ENCODE measurements around the gene DDX42. TPM values are rescaled to one million over a fixed set of nuclear protein-coding genes. Genes with fewer than 3 reads are reported as not detected.
"Not testable (repeated sequence)": the region's sequence is repeated elsewhere in the genome, so short reads cannot be mapped to it uniquely, and the experiment has no call there.

Gene DDX42
- total and polyA plus RNA-seq, 2 experiments from 2014 or later: 37.2 to 52.6 TPM

DNA sequence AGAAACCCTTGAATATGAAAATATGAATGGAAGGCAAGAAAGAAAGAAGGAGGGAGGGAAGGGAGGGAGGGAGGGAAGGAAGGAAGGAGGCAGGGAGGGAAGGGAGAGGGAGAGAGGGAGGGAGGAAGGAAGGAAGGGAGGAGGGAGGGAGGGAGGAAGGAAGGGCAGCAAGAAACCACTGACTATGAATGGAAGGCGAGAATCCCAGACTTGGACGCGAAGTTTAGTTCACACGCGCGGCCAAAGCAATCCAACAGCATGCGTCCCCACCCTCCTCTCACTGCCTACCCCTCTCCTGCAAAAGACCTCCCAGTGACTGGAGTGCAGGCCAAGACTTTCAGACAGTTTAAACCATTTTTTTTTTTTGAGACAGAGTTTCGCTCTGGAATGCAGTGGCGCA, 76.4 kb downstream of the DDX42 start:
- Histone ChIP-seq H3K9me3 (ENCODE audit: low read depth) (no peaks in the 10 kb centered on the region), H2AFZ (no peak overlapping the region), H3K4me2 (ENCODE audit: unreplicated experiment) (no peak overlapping the region), H4K20me1 (ENCODE audit: insufficient read depth) (no peaks in the 10 kb centered on the region), H3K27me3 (replicated peaks; ENCODE audit: insufficient read depth) (no peaks in the 10 kb centered on the region; the same call in 1 of the 2 replicates), H3K9ac (no peak overlapping the region), H3F3A (ENCODE audit: insufficient read depth) (no peaks in the 10 kb centered on the region), H3K9me2 (ENCODE audit: insufficient read depth) (no peaks in the 10 kb centered on the region), H3K79me2 (ENCODE audit: insufficient read depth) (no peaks in the 10 kb centered on the region), H3K27ac (no peak overlapping the region), H3K4me3 (no peak overlapping the region), H3K4me1 (ENCODE audit: insufficient read depth) (peaks cover 4% of the 10 kb centered on the region; the same call in 1 of the 2 replicates), H3K36me3 (ENCODE audit: low read depth) (no peaks in the 10 kb centered on the region)
- TF ChIP-seq EZH2 (IDR thresholded peaks at IDR 0.05; ENCODE audit: insufficient read depth, poor library complexity, severe bottlenecking) (no peak), EZH2phosphoT487 (IDR thresholded peaks at IDR 0.05; ENCODE audit: insufficient read depth, low read depth) (no peak)
- 95 to 96% methylated on average over 4 to 9 of the region's 9 CpGs for WGBS, 2 experiments (ENCODE audit: low coverage in 1 of 2, low lambda C conversion rate in 2 of 2, missing lambda C conversion rate in 2 of 2)
- in situ Hi-C loops (cut with MboI): no loop called here
- DNase-seq: no peak

GRCh38 chr17:63853260-63853659, 79.3 kb downstream of the DDX42 start:
- Histone ChIP-seq H3K4me1 (ENCODE audit: insufficient read depth) (peaks cover 4% of the 10 kb centered on the region; the same call in 1 of the 2 replicates), H3F3A (ENCODE audit: insufficient read depth) (no peaks in the 10 kb centered on the region), H3K9ac (no peak overlapping the region), H3K27me3 (replicated peaks; ENCODE audit: insufficient read depth) (no peaks in the 10 kb centered on the region; the same call in 1 of the 2 replicates), H3K9me2 (ENCODE audit: insufficient read depth) (no peaks in the 10 kb centered on the region), H3K79me2 (ENCODE audit: insufficient read depth) (no peaks in the 10 kb centered on the region), H3K9me3 (ENCODE audit: low read depth) (no peaks in the 10 kb centered on the region), H3K36me3 (ENCODE audit: low read depth) (no peaks in the 10 kb centered on the region), H3K4me2 (ENCODE audit: unreplicated experiment) (no peak overlapping the region), H4K20me1 (ENCODE audit: insufficient read depth) (no peaks in the 10 kb centered on the region), H3K4me3 (no peak overlapping the region), H3K27ac (no peak overlapping the region), H2AFZ (no peak overlapping the region)
- TF ChIP-seq EZH2phosphoT487 (IDR thresholded peaks at IDR 0.05; ENCODE audit: insufficient read depth, low read depth) (no peak), EZH2 (IDR thresholded peaks at IDR 0.05; ENCODE audit: insufficient read depth, poor library complexity, severe bottlenecking) (no peak)
- DNase-seq: no peak
- in situ Hi-C loops (cut with MboI): no loop called here
- WGBS, 2 experiments (ENCODE audit: low coverage in 1 of 2, low lambda C conversion rate in 2 of 2, missing lambda C conversion rate in 2 of 2): 98% methylated on average over 2 of the region's 2 CpGs

DNA sequence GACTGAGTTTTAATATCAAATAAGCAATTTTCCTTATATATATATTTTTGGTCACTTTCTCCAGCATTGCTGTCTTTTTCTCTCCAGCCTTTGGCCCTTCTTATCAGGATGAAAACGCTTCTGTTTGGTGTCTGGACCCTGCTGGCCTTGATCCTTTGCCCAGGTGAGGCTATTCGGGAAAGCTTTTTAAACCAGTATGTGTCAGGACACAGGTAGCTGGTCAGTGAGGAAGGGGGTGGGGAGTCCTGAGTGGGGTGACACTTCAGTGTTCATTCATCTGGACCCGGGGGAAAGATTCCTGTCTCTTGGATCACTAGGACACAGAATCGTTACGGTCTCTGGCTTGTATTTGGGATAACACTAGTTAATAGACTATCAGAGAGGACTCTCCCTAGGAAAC, 80.7 kb downstream of the DDX42 start:
- Histone ChIP-seq H3K9ac (no peak overlapping the region), H3K79me2 (ENCODE audit: insufficient read depth) (no peaks in the 10 kb centered on the region), H3K4me2 (ENCODE audit: unreplicated experiment) (no peak overlapping the region), H3K4me1 (ENCODE audit: insufficient read depth) (no peaks in the 10 kb centered on the region), H3F3A (ENCODE audit: insufficient read depth) (no peaks in the 10 kb centered on the region), H3K9me3 (ENCODE audit: low read depth) (no peaks in the 10 kb centered on the region), H3K36me3 (ENCODE audit: low read depth) (no peaks in the 10 kb centered on the region), H4K20me1 (ENCODE audit: insufficient read depth) (no peaks in the 10 kb centered on the region), H3K4me3 (no peak overlapping the region), H2AFZ (no peak overlapping the region), H3K9me2 (ENCODE audit: insufficient read depth) (no peaks in the 10 kb centered on the region), H3K27ac (no peak overlapping the region), H3K27me3 (replicated peaks; ENCODE audit: insufficient read depth) (peaks cover 4% of the 10 kb centered on the region; the same call in 1 of the 2 replicates)
- in situ Hi-C loops (cut with MboI): no loop called here
- WGBS, 2 experiments (ENCODE audit: low coverage in 1 of 2, low lambda C conversion rate in 2 of 2, missing lambda C conversion rate in 2 of 2): 70 to 80% methylated on average over 5 of the region's 5 CpGs
- no peak for DNase-seq
- TF ChIP-seq EZH2phosphoT487 (IDR thresholded peaks at IDR 0.05; ENCODE audit: insufficient read depth, low read depth) (no peak), EZH2 (IDR thresholded peaks at IDR 0.05; ENCODE audit: insufficient read depth, poor library complexity, severe bottlenecking) (no peak)

GRCh38 chr17:63855185-63855584, 81.2 kb downstream of the DDX42 start:
- H3K9me2 ChIP-seq (ENCODE audit: insufficient read depth): no peaks in the 10 kb centered on the region
- TF ChIP-seq EZH2 (IDR thresholded peaks at IDR 0.05; ENCODE audit: insufficient read depth, poor library complexity, severe bottlenecking) (no peak), EZH2phosphoT487 (IDR thresholded peaks at IDR 0.05; ENCODE audit: insufficient read depth, low read depth) (no peak)
- no peaks in the 10 kb centered on the region for H4K20me1 ChIP-seq (ENCODE audit: insufficient read depth)
- no peak for DNase-seq
- peaks cover 4% of the 10 kb centered on the region; the same call in 1 of the 2 replicates for H3K27me3 ChIP-seq (replicated peaks; ENCODE audit: insufficient read depth)
- H3F3A ChIP-seq (ENCODE audit: insufficient read depth): no peaks in the 10 kb centered on the region
- no peak overlapping the region for H3K27ac ChIP-seq
- H3K9me3 ChIP-seq (ENCODE audit: low read depth): no peaks in the 10 kb centered on the region
- H3K4me1 ChIP-seq (ENCODE audit: insufficient read depth): no peaks in the 10 kb centered on the region
- H2AFZ ChIP-seq: no peak overlapping the region
- 62 to 69% methylated on average over 8 of the region's 8 CpGs for WGBS, 2 experiments (ENCODE audit: low coverage in 1 of 2, low lambda C conversion rate in 2 of 2, missing lambda C conversion rate in 2 of 2)
- no peak overlapping the region for H3K4me3 ChIP-seq
- no peak overlapping the region for H3K9ac ChIP-seq
- no peaks in the 10 kb centered on the region for H3K79me2 ChIP-seq (ENCODE audit: insufficient read depth)
- no peak overlapping the region for H3K4me2 ChIP-seq (ENCODE audit: unreplicated experiment)
- no peaks in the 10 kb centered on the region for H3K36me3 ChIP-seq (ENCODE audit: low read depth)
- in situ Hi-C loops (cut with MboI): no loop called here

DNA sequence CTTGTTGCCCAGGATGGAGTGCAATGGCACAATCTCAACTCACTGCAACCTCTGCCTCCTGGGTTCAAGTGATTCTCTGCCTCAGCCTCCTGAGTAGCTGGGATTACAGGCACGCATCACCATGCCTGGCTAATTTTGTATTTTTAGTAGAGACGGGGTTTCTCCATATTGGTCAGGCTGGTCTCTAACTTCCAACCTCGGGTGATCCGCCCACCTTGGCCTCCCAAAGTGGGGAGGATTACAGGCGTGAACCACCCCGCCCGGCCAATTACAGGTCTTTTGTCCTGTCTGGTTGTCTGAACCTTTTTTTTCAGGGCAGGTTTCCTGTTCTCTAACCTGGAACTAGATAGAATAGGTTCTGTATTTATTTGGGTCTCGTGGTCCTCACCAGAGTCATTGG, 82.5 kb downstream of the DDX42 start:
- H3K27ac ChIP-seq: not testable (repeated sequence)
- WGBS, 2 experiments (ENCODE audit: low coverage in 1 of 2, low lambda C conversion rate in 2 of 2, missing lambda C conversion rate in 2 of 2): 82 to 87% methylated on average over 8 of the region's 8 CpGs

More for the DNA sequence above, 82.5 kb downstream of the DDX42 start:
- H3K36me3 ChIP-seq (ENCODE audit: low read depth); H3K4me3 ChIP-seq; H3K9me3 ChIP-seq (ENCODE audit: low read depth); H3K79me2 ChIP-seq (ENCODE audit: insufficient read depth); H3K4me2 ChIP-seq (ENCODE audit: unreplicated experiment); H3K27me3 ChIP-seq (replicated peaks; ENCODE audit: insufficient read depth); in situ Hi-C loops (cut with MboI); H3K4me1 ChIP-seq (ENCODE audit: insufficient read depth); H3K9me2 ChIP-seq (ENCODE audit: insufficient read depth); H3F3A ChIP-seq (ENCODE audit: insufficient read depth); H3K9ac ChIP-seq; H2AFZ ChIP-seq; H4K20me1 ChIP-seq (ENCODE audit: insufficient read depth); DNase-seq: not testable (repeated sequence)

Data from GM23248 (cell line).